ENCODE measurements around the gene TERF2IP. TPM values are rescaled to one million over a fixed set of nuclear protein-coding genes. Genes with fewer than 3 reads are reported as not detected.

The TERF2IP gene
- total and polyA plus RNA-seq, 2 donors (not counting 1 experiment from before 2014, with no cell fraction given) = 63.1 to 74.6 TPM

DNA sequence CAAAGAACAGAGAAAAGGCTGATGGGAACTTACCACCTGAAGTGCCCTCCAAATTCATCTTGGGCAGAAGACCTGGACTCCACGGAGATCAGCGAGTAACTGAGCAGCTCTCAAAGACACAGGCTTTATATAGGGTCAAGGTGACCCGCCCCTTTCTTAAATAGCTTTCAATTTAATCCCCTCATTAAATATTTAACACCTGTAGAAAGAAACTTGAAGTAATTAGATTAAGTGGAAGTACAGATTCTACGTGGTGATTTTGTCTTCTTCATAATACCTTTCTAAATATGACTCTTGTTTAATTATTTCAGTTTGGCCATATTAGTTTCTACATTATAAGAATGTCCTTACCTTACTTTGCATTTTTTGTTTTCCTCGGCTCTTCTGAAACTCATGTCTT is 53.8 kb downstream of the TERF2IP start, which contains the start of gene DUXB:
TSS of gene DUXB (minus strand) at position 101 of the 400 bp plus-strand sequence. CDS start at position 58, 43 bp downstream.
- Mint-ChIP-seq H3K4me3 (no peak within 1 kb of the TSS), H3K27ac (no peak within 1 kb of the TSS), H3K27me3 (no peaks in the 10 kb centered on the region), H3K4me1 (no peaks in the 10 kb centered on the region), H3K9me3 (ENCODE audit: insufficient read depth) (no peaks in the 10 kb centered on the region)
- CTCF ChIA-PET = no interaction called here
- Histone ChIP-seq H3K79me2 (ENCODE audit: control insufficient read depth, insufficient read depth, low read length) (no peaks in the 10 kb centered on the region), H3K9ac (ENCODE audit: low read length) (no peak within 1 kb of the TSS), H3K9me3 (ENCODE audit: control extremely low read depth in 1 of 3, control insufficient read depth in 2 of 3, insufficient read depth in 1 of 3, low read length in 2 of 3) (no peaks in the 10 kb centered on the region), H4K20me1 (ENCODE audit: control insufficient read depth, insufficient read depth, low read length, poor library complexity, severe bottlenecking) (no peaks in the 10 kb centered on the region), H3K27me3 (replicated peaks in 1 of 4; ENCODE audit: control extremely low read depth in 1 of 4, control insufficient read depth in 3 of 4, insufficient read depth in 4 of 4, low read length in 3 of 4) (peaks cover 0 to 3% (median 0%) of the 10 kb centered on the region in 4 experiments), H3K36me3 (replicated peaks in 1 of 2; ENCODE audit: control extremely low read depth in 1 of 2, control insufficient read depth in 1 of 2, extremely low read depth in 1 of 2, insufficient read depth in 2 of 2, low read length in 1 of 2) (no peaks in the 10 kb centered on the region), H3K4me3 (ENCODE audit: control extremely low read depth in 1 of 5, extremely low read depth in 1 of 5, insufficient read depth in 1 of 5, low read depth in 2 of 5, low read length in 4 of 5) (no peak within 1 kb of the TSS), H3K4me1 (ENCODE audit: control insufficient read depth in 2 of 2, insufficient read depth in 2 of 2, low read length in 2 of 2) (no peaks in the 10 kb centered on the region), H3K27ac (ENCODE audit: low read length in 2 of 2) (no peak within 1 kb of the TSS), H2AFZ (ENCODE audit: insufficient read depth, low read depth, low read length, poor library complexity, severe bottlenecking) (no peak within 1 kb of the TSS), H3K4me2 (replicated peaks; ENCODE audit: low read depth, low read length, poor library complexity, severe bottlenecking) (no peak within 1 kb of the TSS)
- no peak for ATAC-seq (ENCODE audit: low read depth)
- TF ChIP-seq, protein P1, sequence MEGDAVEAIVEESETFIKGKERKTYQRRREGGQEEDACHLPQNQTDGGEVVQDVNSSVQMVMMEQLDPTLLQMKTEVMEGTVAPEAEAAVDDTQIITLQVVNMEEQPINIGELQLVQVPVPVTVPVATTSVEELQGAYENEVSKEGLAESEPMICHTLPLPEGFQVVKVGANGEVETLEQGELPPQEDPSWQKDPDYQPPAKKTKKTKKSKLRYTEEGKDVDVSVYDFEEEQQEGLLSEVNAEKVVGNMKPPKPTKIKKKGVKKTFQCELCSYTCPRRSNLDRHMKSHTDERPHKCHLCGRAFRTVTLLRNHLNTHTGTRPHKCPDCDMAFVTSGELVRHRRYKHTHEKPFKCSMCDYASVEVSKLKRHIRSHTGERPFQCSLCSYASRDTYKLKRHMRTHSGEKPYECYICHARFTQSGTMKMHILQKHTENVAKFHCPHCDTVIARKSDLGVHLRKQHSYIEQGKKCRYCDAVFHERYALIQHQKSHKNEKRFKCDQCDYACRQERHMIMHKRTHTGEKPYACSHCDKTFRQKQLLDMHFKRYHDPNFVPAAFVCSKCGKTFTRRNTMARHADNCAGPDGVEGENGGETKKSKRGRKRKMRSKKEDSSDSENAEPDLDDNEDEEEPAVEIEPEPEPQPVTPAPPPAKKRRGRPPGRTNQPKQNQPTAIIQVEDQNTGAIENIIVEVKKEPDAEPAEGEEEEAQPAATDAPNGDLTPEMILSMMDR (IDR thresholded peaks at IDR 0.05) = no peak
- TF ChIP-seq EZH2 (IDR thresholded peaks at IDR 0.05; ENCODE audit: borderline replicate concordance, insufficient read depth, low read depth, low read length, poor library complexity, severe bottlenecking) = no peak
- WGBS (ENCODE audit: insufficient coverage) = 100% methylated on average over 1 of the region's 5 CpGs
- intact Hi-C loops (cut with micrococcal nuclease) = no loop called here
- no peak for DNase-seq
- POLR2A ChIA-PET = no interaction called here

DNA sequence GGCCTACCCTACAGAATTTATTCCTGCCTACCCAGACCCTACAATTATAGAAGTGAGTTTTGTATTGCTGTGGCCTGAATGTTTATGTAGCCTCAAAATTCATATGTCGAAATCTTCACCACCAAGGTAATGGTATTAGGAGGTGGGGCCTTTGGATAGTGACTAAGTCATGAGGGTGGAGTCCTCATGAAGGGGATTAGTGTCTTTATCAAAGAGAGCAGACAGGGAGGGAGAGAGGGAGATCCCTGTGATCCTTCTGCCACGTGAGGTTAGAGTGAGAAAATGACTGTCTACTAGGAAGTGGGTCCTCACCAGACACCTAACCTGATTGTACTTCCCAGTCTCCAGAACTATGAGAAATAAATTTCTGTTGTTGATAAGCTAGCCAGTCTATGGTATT is 54.7 kb downstream of the TERF2IP start:
- ChIA-PET CTCF (no interaction called here), POLR2A (no interaction called here)
- Histone ChIP-seq H3K79me2 (ENCODE audit: control insufficient read depth, insufficient read depth, low read length) (no peaks in the 10 kb centered on the region), H3K36me3 (replicated peaks in 1 of 2; ENCODE audit: control extremely low read depth in 1 of 2, control insufficient read depth in 1 of 2, extremely low read depth in 1 of 2, insufficient read depth in 2 of 2, low read length in 1 of 2) (no peaks in the 10 kb centered on the region), H2AFZ (ENCODE audit: insufficient read depth, low read depth, low read length, poor library complexity, severe bottlenecking) (no peak overlapping the region), H3K9ac (ENCODE audit: low read length) (no peak overlapping the region), H3K27ac (ENCODE audit: low read length in 2 of 2) (no peak overlapping the region), H3K9me3 (ENCODE audit: control extremely low read depth in 1 of 3, control insufficient read depth in 2 of 3, insufficient read depth in 1 of 3, low read length in 2 of 3) (no peaks in the 10 kb centered on the region), H3K4me3 (ENCODE audit: control extremely low read depth in 1 of 5, extremely low read depth in 1 of 5, insufficient read depth in 1 of 5, low read depth in 2 of 5, low read length in 4 of 5) (no peak overlapping the region), H4K20me1 (ENCODE audit: control insufficient read depth, insufficient read depth, low read length, poor library complexity, severe bottlenecking) (no peaks in the 10 kb centered on the region), H3K27me3 (replicated peaks in 1 of 4; ENCODE audit: control extremely low read depth in 1 of 4, control insufficient read depth in 3 of 4, insufficient read depth in 4 of 4, low read length in 3 of 4) (peaks cover 0 to 3% (median 0%) of the 10 kb centered on the region in 4 experiments), H3K4me1 (ENCODE audit: control insufficient read depth in 2 of 2, insufficient read depth in 2 of 2, low read length in 2 of 2) (no peaks in the 10 kb centered on the region), H3K4me2 (replicated peaks; ENCODE audit: low read depth, low read length, poor library complexity, severe bottlenecking) (no peak overlapping the region)
- Mint-ChIP-seq H3K4me1 (no peaks in the 10 kb centered on the region), H3K4me3 (no peak overlapping the region), H3K9me3 (ENCODE audit: insufficient read depth) (no peaks in the 10 kb centered on the region), H3K27ac (no peak overlapping the region), H3K27me3 (no peaks in the 10 kb centered on the region)
- DNase-seq (no peak), ATAC-seq (ENCODE audit: low read depth) (no peak)
- WGBS (ENCODE audit: insufficient coverage) = 100% methylated on average over 1 of the region's 2 CpGs
- no peak for TF ChIP-seq EZH2 (IDR thresholded peaks at IDR 0.05; ENCODE audit: borderline replicate concordance, insufficient read depth, low read depth, low read length, poor library complexity, severe bottlenecking)
- TF ChIP-seq, protein P1 (IDR thresholded peaks at IDR 0.05) = no peak
- intact Hi-C loops (cut with micrococcal nuclease) = no loop called here
